ENCODE data around the gene ZSCAN31.
"Not testable (repeated sequence)": the region's sequence is repeated elsewhere in the genome, so short reads cannot be mapped to it uniquely, and the experiment has no call there.

The ZSCAN31 gene

GRCh38 chr6:28351493-28351925 lies 15.6 kb upstream of the ZSCAN31 start:
- no peak for DNase-seq

- DNase-seq: no peak
These were observed 15.1 kb upstream of the ZSCAN31 start for GRCh38 chr6:28351087-28351486.

- DNase-seq: peak; percentile 83 to 88
These were observed 14.2 kb upstream of the ZSCAN31 start, which contains the start of gene ZKSCAN3 for GRCh38 chr6:28349892-28350737. Gene ZKSCAN3 (plus strand): TSS chr6:28349947. CDS start chr6:28359587, 9,640 bp downstream.

- no peak for DNase-seq
These were observed 13.5 kb upstream of the ZSCAN31 start for GRCh38 chr6:28349344-28349891.

GRCh38 chr6:28347119-28347518 lies 11.2 kb upstream of the ZSCAN31 start:
- no peak for DNase-seq

- no peak for DNase-seq
These were observed 9.3 kb upstream of the ZSCAN31 start for GRCh38 chr6:28345201-28345600.

DNA sequence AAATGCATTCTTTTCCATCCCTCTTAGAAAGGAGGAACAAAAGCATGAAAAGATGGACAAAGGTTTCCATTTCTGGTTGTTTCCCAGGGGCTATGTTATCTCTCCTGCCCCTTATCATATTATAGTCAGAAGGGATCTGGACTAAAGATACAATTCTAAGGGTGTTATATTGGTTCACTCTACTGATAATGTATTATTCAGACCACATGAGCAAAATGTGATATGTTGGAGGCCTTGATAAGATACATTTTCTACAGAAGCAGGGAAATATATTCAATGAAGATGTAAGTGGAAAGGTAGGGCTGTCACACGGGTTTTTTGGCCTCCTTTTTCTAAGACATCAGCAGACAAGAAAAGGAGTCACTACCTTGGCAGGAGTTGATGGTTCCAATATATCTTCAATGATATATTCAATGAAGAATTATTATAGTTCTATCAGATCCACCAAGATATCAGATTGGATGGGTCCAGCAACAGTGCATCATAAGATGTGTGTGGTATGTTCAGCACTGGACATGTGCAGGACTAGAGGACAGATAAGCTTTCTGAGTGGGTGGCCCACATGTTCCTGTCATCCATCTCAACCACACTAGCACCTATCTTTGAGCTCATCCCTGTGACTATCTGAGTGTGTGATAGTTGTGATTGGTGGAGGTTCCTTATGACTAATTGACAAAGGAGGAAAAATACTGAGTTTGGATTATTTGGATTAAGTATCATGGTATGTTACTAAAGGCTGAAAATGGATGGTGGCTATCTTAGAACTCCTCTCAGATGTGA lies 8.1 kb upstream of the ZSCAN31 start:
- DNase-seq: no peak

- no peak for DNase-seq
These were observed 4.6 kb upstream of the ZSCAN31 start for GRCh38 chr6:28340310-28341095.

DNA sequence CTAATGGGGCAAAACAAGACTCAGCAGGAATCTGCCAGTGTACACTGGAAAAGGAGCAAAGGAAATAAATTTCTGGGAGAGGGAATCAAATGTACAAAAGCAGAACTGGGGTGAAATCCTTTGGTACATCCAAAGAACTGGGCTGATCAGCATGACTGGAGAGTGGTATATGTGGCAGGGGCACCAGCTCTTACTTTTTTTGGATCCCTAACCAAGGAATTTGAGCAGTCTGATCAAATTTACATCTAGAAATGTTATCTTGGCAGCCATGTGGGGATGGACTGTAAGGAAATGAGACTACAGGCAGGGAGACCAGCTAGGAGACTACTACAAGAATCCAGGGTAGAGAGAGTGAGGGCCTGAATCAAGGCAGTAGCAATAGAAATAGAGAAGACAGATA lies 1.2 kb upstream of the ZSCAN31 start:
- no peak for DNase-seq

GRCh38 chr6:28336284-28337120 lies 554 bp upstream of the ZSCAN31 start:
- no peak for DNase-seq

GRCh38 chr6:28335040-28335563 lies 846 bp downstream of the ZSCAN31 start:
- DNase-seq: no peak

DNA sequence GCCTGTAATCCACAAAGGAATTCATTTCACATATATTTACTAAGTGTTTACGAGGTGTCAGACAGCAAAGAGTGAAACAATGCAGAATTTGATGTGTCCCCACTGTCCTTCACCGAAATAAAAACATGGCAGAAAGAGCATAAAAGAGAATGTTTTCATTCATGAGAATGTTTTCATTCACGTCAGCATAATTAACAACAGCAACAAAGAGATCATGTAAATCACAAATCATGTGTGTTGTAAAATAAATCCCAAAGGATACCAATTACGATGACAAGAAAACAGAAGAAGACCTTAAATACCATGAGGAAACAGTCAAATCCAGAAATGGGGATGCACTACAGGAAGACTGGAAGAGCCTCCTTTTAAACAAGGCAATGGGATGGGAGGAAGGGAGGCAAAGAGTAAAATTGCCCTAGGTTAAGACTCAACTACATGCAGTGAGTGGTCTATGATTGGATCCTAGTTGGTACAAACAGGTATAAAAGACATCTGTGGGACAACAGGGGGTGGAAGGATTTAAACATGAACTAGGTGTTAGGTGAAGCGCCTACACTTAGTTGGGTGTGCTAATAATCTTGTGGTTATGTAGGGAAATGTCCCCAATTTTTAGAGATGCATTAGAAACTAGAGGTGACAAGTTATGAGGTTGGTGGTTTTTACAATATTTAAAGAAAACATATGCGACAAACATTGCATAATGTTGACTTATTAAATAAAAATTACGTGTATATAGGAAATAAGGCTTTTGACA lies 1.5 kb downstream of the ZSCAN31 start:
- no peak for DNase-seq

GRCh38 chr6:28333599-28334018 lies 2.3 kb downstream of the ZSCAN31 start:
- DNase-seq: no peak

DNA sequence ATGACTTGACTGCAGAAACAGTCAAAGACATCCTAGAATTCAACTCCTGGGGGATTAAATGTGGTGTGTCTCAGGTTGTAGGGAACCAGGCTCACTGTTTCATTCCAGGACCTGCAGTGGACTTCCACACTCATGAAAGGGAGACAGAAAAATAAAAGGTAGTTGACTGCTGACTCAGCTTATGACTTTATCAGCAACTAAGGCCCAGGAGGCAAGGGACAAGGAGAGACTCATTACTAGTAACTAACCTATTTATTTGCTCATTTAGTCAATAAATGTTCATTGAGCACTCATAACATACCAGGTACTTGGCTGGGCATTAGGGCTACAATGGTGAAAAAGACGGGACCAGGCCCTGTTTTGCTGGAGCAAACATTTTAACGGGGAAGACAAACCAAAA lies 2.9 kb downstream of the ZSCAN31 start:
- DNase-seq: no peak

DNA sequence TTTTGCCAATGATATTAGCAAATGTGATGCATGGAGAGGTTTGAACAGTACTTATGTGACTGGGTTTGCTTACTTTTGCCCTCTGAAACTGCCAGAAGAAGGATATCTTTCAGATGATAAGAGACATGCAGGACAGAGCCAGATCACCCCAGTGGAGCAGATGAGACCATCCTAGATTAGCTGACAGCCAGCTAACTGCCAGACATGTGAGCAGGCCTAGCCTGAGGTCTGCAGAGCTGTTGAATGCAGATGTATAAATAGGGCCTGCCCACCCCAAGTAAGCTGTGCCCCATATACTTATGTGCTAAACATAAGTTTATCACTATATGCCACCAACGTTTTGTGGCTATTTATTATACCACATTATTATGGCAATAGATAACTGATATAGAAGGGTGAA lies 5.9 kb downstream of the ZSCAN31 start:
- DNase-seq: no peak

DNA sequence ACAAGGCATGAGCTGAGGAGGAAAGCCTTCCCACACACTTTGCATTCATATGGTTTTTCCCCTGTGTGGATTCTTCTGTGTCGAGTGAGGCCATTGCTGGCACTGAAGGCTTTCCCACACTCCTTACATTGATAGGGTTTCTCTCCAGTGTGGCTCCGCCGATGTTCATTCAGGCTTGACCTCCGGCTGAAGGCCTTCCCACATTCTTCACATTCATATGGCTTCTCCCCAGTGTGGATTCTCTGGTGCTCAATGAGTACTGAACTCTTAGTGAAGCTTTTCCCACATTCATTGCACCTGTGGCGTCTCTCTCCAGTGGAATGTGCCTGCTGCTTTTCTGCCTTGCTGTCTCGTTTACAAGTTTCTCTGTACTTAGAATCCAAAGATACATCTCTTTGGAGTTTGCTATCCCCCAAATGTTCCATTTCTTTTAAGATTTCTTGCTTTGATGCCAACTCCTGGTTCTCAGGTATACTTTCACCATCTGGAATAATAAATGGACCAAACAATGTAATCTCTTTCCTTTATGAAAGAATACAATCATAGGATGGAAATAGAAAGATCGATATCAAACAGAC lies 9.5 kb downstream of the ZSCAN31 start:
- no peak for DNase-seq

DNA sequence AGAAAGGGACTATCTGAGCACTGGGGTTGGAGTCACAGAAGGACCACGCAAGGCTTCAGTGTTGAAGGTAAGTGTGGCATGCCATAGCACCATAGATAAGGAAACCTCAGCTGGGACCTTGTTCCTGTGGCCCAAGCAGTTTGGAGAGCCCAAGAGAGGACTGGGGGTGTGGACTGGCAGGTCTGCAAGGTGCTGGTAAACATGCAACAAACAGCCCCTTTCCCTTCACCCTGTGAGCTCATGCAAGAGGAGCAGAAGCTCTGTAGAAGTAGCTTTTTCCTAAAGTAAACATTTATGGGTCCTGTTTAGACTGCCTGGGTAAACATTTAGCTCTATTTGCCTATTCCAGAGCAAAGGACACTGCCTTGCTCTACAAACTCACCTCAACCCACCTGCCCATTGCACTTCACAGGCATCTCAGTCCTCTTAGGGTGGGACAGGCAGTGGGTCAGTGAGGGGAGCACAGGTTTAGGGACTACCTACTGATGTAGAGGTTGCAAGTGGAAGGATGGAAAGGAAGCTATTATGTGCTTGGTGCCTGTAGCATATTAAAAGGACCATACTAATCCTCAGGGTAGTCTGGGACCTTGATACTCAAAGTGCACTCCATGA lies 12.0 kb downstream of the ZSCAN31 start:
- no peak for DNase-seq

DNA sequence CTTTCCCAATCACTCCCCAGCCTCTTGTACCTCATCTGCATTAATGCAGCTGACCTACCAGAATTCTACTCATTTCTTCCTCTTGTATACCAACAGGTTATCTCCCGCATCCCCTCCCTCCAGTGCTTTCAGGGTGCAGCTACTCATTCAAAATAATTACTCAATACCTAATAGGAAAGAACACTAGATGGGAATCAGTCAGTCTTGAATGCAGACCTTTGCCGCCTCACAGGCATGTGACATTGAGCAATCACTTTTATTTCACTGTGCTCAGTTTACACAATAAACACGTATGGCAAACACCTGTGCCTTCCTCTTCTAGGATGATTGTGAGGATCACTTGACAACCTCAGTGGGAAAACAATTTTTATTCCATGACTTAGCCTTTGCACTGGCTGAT lies 13.3 kb downstream of the ZSCAN31 start:
- no peak for DNase-seq

- DNase-seq: not testable (repeated sequence)
These were observed 18.1 kb downstream of the ZSCAN31 start for GRCh38 chr6:28317866-28318265.

DNA sequence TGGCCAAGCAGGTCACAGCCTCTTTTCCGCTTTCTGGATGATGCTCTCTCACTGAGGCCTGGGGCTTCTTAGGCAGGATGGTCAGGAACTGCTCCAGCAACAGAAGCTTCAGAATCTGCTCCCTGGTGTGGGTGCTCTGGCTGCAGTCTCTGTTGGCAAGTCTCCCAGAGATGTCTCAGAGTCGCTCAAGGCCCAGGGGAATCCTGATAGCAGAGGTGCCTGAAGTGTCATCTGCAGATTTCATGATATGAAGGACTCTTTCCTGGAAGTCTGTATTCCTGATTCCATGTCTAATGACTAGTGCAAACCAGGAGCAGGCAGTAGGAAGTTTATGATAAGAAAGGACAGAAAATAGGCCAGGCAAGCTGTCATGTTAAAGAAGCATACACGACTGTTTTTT lies 20.3 kb downstream of the ZSCAN31 start:
- DNase-seq: no peak
